HG03039 (cell line): ENCODE measurements around the gene OR13C5.
"Not testable (repeated sequence)": the region's sequence is repeated elsewhere in the genome, so short reads cannot be mapped to it uniquely, and the experiment has no call there.

ENCODE experiments used
- ATAC-seq: cut with Tn5 transposase; IDR thresholded peaks from one replicate; pipeline ENCODE4 v1.9.1; 2021; ENCODE audit warnings: mild to moderate bottlenecking, moderate library complexity; ENCODE audit not compliant: unreplicated experiment

The OR13C5 gene

GRCh38 chr9:104599313-104599712 lies at the start of gene OR13C5:
OR13C5 (minus strand) TSS chr9:104599413; CDS start chr9:104599413, 0 bp downstream.
- not testable (repeated sequence) for ATAC-seq

- ATAC-seq, result no peak
These were observed 36.2 kb upstream of the OR13C5 start for GRCh38 chr9:104635456-104635855.

GRCh38 chr9:104633976-104634520 lies 34.8 kb upstream of the OR13C5 start:
- ATAC-seq, result no peak

DNA sequence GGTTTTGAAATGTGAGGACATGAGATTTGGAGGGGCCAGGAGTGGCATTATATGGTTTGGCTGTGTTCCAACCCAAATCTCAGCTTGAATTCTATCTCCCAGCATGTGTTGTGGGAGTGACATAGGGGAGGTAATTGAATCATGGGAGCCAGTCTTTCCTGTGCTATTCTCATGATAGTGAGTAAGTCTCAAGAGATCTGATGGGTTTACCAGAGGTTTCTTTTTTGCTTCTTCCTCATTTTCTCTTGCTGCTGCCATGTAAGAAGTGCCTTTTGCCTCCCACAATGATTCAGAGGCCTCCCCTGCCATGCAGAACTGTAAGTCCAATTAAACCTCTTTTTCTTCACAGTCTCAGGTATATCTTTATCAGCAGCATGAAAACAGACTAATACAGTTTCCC lies 26.8 kb upstream of the OR13C5 start:
- ATAC-seq, result not testable (repeated sequence)

GRCh38 chr9:104618104-104618503 lies 18.9 kb upstream of the OR13C5 start, which contains the start of gene OR13C9:
OR13C9 (minus strand) TSS chr9:104618204; CDS start chr9:104618204, 0 bp downstream.
- ATAC-seq, result no peak

GRCh38 chr9:104617418-104617817 lies 18.2 kb upstream of the OR13C5 start:
- no peak for ATAC-seq

DNA sequence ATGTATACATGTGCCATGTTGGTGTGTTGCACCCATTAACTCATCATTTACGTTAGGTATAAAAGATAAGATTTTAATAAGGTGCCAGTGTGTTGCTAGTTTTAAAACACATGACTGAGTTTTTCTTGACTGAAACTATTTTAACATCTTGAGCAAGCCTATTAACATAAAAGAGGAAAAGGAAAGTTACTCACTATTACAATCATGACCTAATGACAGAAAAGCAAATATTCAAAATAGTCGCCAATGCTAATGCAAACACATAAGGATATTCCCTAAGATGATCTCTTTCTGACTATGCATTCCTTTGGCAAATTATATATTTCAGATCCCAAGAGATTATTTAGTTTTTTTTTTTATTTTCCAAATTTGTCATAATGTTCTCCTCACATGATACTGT lies 12.0 kb upstream of the OR13C5 start:
- ATAC-seq, result no peak

- no peak for ATAC-seq
These were observed 9.1 kb upstream of the OR13C5 start for GRCh38 chr9:104608336-104608735.

GRCh38 chr9:104606152-104606551 lies 6.9 kb upstream of the OR13C5 start:
- ATAC-seq, result no peak

DNA sequence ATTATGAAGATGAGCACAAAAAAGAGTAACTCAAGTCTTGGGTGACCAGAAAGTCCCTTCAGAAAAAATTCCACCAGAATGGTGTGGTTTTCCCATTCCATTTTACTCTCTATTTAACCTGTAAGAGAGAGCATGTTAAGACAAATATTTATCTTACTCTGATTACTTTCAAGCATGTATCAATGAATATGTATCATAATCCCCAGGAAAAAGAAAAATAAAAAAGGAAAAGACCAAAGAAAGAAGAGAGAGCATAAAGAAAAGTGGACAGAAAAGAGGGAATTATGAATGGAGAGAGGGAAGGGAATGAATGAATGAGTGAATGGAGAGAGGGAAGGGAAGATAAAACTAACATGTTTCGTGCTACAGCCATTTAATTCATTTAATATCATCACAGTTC lies 6.3 kb upstream of the OR13C5 start, which contains the start of gene OR13C2:
Gene OR13C2 (minus strand): TSS at position 101 of the 400 bp plus-strand sequence. CDS start 0 bp downstream, at position 101.
- ATAC-seq, result not testable (repeated sequence)

DNA sequence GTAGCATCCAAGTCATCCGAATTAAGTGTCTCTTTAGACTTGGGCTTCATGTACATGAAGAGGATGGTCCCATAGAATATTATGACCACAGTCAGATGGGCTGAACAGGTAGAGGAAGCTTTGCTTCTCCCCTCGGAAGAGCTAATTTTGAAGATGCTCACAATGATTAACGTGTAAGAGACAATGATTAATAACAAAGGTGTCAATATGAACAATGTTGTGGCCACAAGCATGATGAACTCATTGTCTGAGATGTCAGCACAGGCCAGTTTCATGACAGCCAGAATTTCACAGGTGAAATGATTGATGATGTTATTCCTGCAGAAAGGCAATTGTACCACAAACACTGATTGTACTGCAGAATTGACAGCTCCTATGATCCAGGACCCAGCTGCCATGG lies 5.6 kb upstream of the OR13C5 start:
- no peak for ATAC-seq

DNA sequence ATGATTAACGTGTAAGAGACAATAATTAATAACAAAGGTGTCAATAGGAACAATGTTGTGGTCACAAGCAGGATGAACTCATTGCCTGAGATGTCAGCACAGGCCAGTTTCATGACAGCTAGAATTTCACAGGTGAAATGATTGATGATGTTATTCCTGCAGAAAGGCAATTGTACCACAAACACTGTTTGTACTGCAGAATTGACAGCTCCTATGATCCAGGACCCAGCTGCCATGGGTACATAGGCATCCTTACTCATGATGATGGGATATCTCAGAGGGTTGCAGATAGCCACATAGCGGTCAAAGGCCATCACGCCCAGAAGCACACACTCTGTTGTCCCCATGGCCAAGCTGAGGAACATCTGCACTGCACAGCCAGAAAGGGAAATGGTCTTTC lies 464 bp downstream of the OR13C5 start:
- ATAC-seq, result not testable (repeated sequence)

DNA sequence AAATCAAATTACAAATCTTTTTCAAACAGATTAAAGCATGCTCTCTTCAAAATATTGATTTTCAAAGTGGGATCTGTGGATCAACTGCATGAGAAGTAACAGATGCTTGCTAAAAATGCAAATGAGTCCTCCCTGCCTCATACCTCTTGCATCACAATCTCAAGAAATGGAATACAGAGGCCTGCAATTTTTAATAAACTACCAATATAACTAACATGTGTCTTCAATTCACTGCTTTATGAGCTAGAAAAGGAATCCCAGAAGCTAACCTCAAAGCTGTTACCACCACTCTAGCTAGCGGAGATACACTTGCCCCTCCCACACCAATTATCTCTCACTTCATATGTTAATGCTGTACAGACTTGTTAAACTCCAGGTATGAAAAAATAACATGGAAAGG lies 9.6 kb downstream of the OR13C5 start:
- ATAC-seq, result no peak

DNA sequence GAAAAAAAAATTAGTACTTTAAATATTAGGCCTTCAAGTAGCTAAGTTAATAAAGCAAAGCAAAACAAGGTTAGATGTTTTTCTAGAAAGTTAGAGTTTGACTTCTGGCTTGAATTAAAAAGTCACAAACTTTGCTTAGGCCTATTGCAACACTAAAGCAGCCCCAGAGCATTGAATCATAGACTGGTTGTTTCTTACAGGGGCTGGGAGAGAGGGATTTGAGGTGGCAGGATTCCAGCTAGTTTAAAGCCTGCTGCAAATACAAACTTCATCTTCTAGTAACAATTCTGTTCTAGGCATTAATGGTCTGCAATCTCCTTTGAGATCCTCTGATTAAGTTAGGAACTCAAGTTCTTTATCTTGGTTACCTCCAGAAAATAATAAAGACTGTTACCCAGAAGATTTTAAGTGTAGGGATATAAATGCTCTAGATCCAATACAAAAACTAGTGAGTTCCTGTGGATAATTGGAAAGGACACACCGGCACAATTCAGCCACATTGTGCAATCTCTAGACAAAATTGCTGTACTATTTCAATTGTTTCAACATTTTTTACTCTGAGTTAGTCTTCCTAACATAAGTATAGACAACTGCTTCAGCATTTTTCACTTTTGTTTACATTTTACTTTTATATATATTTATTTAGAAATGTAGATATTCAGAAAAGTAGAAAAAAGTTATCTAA lies 12.6 kb downstream of the OR13C5 start:
- no peak for ATAC-seq

DNA sequence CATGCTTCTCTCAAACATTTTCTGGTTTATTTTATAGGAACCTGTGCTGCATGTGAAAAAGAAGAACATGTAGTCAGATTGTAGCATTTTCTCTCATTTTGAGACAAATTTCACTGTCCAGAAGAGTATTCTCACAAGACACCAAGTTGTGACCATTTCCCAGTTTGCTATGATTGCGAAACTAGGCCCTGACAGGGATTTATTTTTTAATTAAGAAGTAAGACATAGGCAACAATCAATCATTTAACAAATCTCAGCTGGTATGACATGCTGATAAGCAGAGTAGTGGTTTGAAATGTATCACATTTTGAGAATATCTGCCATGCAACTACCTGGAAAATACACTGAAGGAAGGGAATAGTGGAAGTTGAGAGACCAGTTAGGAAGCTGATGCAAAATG lies 18.7 kb downstream of the OR13C5 start:
- no peak for ATAC-seq

GRCh38 chr9:104577263-104577662 lies 21.9 kb downstream of the OR13C5 start:
- ATAC-seq, result no peak

- ATAC-seq, result no peak
These were observed 23.8 kb downstream of the OR13C5 start for GRCh38 chr9:104575456-104575855.

DNA sequence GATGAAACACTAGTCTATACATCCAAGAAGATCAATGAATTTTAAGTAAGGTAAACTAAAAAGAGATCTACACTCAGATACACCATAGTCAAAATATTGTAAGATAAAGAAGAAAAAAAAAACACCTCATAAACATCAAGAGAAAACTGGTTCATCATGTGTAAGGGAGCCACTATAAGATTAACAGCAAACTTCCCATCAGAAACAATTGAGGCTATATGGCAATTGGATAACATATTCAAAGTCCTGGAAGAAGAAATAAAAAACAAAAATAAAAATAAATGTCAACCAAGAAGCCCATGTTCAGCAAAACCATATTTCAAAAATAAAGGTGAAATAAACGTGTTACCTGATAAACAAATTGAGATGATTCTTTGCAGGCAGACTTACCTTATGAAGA lies 26.6 kb downstream of the OR13C5 start:
- no peak for ATAC-seq

GRCh38 chr9:104568868-104569267 lies 30.3 kb downstream of the OR13C5 start, which contains the start of gene OR13C8:
OR13C8 (plus strand) TSS chr9:104569168; CDS start chr9:104569168, 0 bp downstream.
- ATAC-seq, result no peak

DNA sequence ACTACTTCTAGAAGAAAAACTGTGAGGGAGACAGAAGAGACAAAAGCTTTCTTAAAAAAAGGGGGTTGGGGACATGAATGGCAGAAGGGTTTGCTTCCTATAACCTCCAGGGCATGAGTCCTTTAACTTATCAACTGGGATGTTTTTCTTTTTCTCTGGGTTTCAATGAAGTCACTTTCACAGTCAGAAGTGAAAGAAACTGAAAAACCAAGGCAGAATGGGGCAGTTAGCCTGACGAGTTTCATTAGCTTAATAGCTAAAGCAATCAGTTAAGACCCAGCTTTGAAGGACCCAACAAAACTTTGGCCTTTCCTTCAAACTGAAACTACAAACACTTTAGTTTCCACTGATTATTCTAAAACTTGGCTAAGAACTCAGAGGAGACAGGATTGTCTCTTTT lies 34.9 kb downstream of the OR13C5 start:
- ATAC-seq, result no peak

- no peak for ATAC-seq
These were observed 42.2 kb downstream of the OR13C5 start for GRCh38 chr9:104556830-104557634.

DNA sequence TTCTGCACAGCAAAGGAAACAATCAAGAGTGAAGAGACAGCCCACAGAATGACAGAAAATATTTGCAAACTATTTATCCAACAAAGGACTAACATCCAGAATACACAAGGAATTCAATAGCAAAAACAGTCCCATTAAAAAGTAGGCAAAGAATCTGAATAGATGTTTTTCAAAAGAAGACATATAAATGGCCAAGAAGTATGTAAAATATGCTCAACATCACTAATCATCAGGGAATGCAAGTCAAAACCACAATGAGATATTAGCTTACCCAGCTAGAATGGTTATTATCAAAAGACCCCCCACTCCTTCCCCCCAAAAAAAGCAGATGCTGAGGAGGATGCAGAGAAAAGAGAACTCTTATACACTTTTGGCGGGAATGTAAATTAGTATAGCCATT lies 43.7 kb downstream of the OR13C5 start:
- ATAC-seq, result no peak
